ENCODE results near the gene UFC1. TPM values are rescaled to one million over a fixed set of nuclear protein-coding genes. Genes with fewer than 3 reads are reported as not detected.

UFC1 gene
- polyA plus RNA-seq, 1 donor from 2014 or later: 104 TPM

GRCh38 chr1:161182214-161182613 is 28.4 kb downstream of the UFC1 start:
- H3K36me3 ChIP-seq (ENCODE audit: insufficient read depth, low read length): no peaks in the 10 kb centered on the region
- H3K9me2 ChIP-seq (ENCODE audit: insufficient read depth, low read length): no peaks in the 10 kb centered on the region
- no peaks in the 10 kb centered on the region for H4K20me1 ChIP-seq (ENCODE audit: insufficient read depth)
- H2AFZ ChIP-seq (ENCODE audit: low read depth, low read length): no peak overlapping the region
- no peak for TF ChIP-seq CTCF (IDR thresholded peaks at IDR 0.05; ENCODE audit: poor library complexity, severe bottlenecking)
- no peak for TF ChIP-seq MXI1 (conservative IDR thresholded peaks at IDR 0.05; ENCODE audit: poor library complexity, severe bottlenecking)
- no peak for TF ChIP-seq RAD21 (conservative IDR thresholded peaks at IDR 0.05)
- no peak for TF ChIP-seq SMC3 (conservative IDR thresholded peaks at IDR 0.05; ENCODE audit: poor library complexity)
- no peak overlapping the region for H3K4me3 ChIP-seq (ENCODE audit: low read length)
- H3K9me3 ChIP-seq (ENCODE audit: low read length): no peaks in the 10 kb centered on the region
- no peak overlapping the region for H3K4me2 ChIP-seq (ENCODE audit: low read length)
- no peak overlapping the region for H3K9ac ChIP-seq (ENCODE audit: low read length)
- H3K79me2 ChIP-seq (replicated peaks; ENCODE audit: insufficient read depth, low read length): no peaks in the 10 kb centered on the region
- no peak overlapping the region for H3K27ac ChIP-seq (ENCODE audit: low read length)
- H3F3A ChIP-seq (ENCODE audit: insufficient read depth, low read length, poor library complexity, severe bottlenecking): no peaks in the 10 kb centered on the region
- H3K27me3 ChIP-seq (ENCODE audit: insufficient read depth, low read depth, low read length): no peaks in the 10 kb centered on the region

GRCh38 chr1:161185282-161185682 is 31.5 kb downstream of the UFC1 start:
- Histone ChIP-seq H3F3A (ENCODE audit: insufficient read depth, low read length, poor library complexity, severe bottlenecking) (no peaks in the 10 kb centered on the region), H3K27me3 (ENCODE audit: insufficient read depth, low read depth, low read length) (no peaks in the 10 kb centered on the region), H3K9me3 (ENCODE audit: low read length) (no peaks in the 10 kb centered on the region), H2AFZ (ENCODE audit: low read depth, low read length) (no peak overlapping the region), H3K27ac (ENCODE audit: low read length) (no peak overlapping the region), H4K20me1 (ENCODE audit: insufficient read depth) (no peaks in the 10 kb centered on the region), H3K9me2 (ENCODE audit: insufficient read depth, low read length) (no peaks in the 10 kb centered on the region), H3K4me3 (ENCODE audit: low read length) (no peak overlapping the region), H3K36me3 (ENCODE audit: insufficient read depth, low read length) (no peaks in the 10 kb centered on the region), H3K4me2 (ENCODE audit: low read length) (no peak overlapping the region), H3K79me2 (replicated peaks; ENCODE audit: insufficient read depth, low read length) (no peaks in the 10 kb centered on the region), H3K9ac (ENCODE audit: low read length) (no peak overlapping the region)
- TF ChIP-seq MXI1 (conservative IDR thresholded peaks at IDR 0.05; ENCODE audit: poor library complexity, severe bottlenecking) (no peak), SMC3 (conservative IDR thresholded peaks at IDR 0.05; ENCODE audit: poor library complexity) (no peak), EZH2 (IDR thresholded peaks at IDR 0.05; ENCODE audit: borderline replicate concordance, insufficient read depth, low read length, poor library complexity, severe bottlenecking) (no peak), TAF1 (IDR thresholded peaks at IDR 0.05; ENCODE audit: low read depth) (no peak), POLR2AphosphoS5 (IDR thresholded peaks at IDR 0.05) (no peak), RAD21 (conservative IDR thresholded peaks at IDR 0.05) (no peak), EP300 (conservative IDR thresholded peaks at IDR 0.05; ENCODE audit: poor library complexity, severe bottlenecking) (no peak), CTCF (IDR thresholded peaks at IDR 0.05; ENCODE audit: poor library complexity, severe bottlenecking) (no peak)
- TF ChIP-seq, protein P1, sequence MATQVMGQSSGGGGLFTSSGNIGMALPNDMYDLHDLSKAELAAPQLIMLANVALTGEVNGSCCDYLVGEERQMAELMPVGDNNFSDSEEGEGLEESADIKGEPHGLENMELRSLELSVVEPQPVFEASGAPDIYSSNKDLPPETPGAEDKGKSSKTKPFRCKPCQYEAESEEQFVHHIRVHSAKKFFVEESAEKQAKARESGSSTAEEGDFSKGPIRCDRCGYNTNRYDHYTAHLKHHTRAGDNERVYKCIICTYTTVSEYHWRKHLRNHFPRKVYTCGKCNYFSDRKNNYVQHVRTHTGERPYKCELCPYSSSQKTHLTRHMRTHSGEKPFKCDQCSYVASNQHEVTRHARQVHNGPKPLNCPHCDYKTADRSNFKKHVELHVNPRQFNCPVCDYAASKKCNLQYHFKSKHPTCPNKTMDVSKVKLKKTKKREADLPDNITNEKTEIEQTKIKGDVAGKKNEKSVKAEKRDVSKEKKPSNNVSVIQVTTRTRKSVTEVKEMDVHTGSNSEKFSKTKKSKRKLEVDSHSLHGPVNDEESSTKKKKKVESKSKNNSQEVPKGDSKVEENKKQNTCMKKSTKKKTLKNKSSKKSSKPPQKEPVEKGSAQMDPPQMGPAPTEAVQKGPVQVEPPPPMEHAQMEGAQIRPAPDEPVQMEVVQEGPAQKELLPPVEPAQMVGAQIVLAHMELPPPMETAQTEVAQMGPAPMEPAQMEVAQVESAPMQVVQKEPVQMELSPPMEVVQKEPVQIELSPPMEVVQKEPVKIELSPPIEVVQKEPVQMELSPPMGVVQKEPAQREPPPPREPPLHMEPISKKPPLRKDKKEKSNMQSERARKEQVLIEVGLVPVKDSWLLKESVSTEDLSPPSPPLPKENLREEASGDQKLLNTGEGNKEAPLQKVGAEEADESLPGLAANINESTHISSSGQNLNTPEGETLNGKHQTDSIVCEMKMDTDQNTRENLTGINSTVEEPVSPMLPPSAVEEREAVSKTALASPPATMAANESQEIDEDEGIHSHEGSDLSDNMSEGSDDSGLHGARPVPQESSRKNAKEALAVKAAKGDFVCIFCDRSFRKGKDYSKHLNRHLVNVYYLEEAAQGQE (IDR thresholded peaks at IDR 0.05; ENCODE audit: borderline replicate concordance): no peak
